GM12878 (cell line): Measurements from ENCODE around the gene POLRMT.

Experiments
- CEBPB ChIP-seq, 2 experiments: fragments of 150-350 bp in 1 of 2; IDR thresholded peaks; 2 replicates each; pipeline ENCODE4 v1.6.1; 2012 to 2014; ENCODE audit warnings: low read depth in 2 of 2, low read length in 2 of 2, borderline replicate concordance in 1 of 2, inconsistent platforms in 1 of 2
- CHD2 ChIP-seq: IDR thresholded peaks from 2 replicates; pipeline ENCODE4 v1.6.1; 2011; ENCODE audit warnings: low read depth, low read length, improper control_type of control experiment, borderline replicate concordance
- CTCF ChIP-seq, 3 experiments: IDR thresholded peaks in 2 of 3; conservative IDR thresholded peaks in 1 of 3; 2 replicates each; pipeline ENCODE4 v1.5.1; 2011; ENCODE audit warnings: low read depth in 3 of 3, low read length in 3 of 3, mild to moderate bottlenecking in 3 of 3, control low read depth in 2 of 3, moderate library complexity in 2 of 3, inconsistent platforms in 1 of 3, mixed read lengths in 1 of 3; ENCODE audit not compliant: control insufficient read depth in 2 of 3, insufficient read depth in 1 of 3; ENCODE audit errors: extremely low read depth in 1 of 3
- ELK1 ChIP-seq: IDR thresholded peaks from 2 replicates; pipeline ENCODE4 v1.6.1; 2012; ENCODE audit warnings: low read depth, low read length, improper control_type of control experiment
- MTA3 ChIP-seq: IDR thresholded peaks from 2 replicates; pipeline ENCODE4 v1.6.1; 2012; ENCODE audit warnings: low read length, inconsistent platforms, borderline replicate concordance
- MYC ChIP-seq: IDR thresholded peaks from 2 replicates; pipeline ENCODE4 v1.6.1; 2011; ENCODE audit warnings: mild to moderate bottlenecking, low read length, moderate library complexity, inconsistent platforms; ENCODE audit not compliant: insufficient read depth, insufficient replicate concordance, insufficient read length, severe bottlenecking
- POLR2A ChIP-seq: IDR thresholded peaks from 2 replicates; pipeline ENCODE4 v1.6.1; 2011; ENCODE audit warnings: low read depth, mild to moderate bottlenecking, low read length
- RBBP5 ChIP-seq: fragments of 200-600 bp; sonication (generic); conservative IDR thresholded peaks from 2 replicates; pipeline ENCODE4 v1.6.1; 2016
- SPI1 ChIP-seq: IDR thresholded peaks from 2 replicates; pipeline ENCODE4 v1.6.1; 2011; ENCODE audit warnings: low read depth, mild to moderate bottlenecking, low read length, moderate library complexity, borderline replicate concordance; ENCODE audit not compliant: insufficient read depth
- ZBTB33 ChIP-seq: fragments of 450-650 bp; IDR thresholded peaks from 2 replicates; pipeline ENCODE4 v1.6.1; 2017; ENCODE audit warnings: mild to moderate bottlenecking

- TF ChIP-seq RBBP5 (no peak), ELK1 (no peak), CTCF (IDR thresholded peaks at IDR 0.05 in 2 of 3, conservative IDR thresholded peaks at IDR 0.05 in 1 of 3; ENCODE audit: control insufficient read depth in 2 of 3, extremely low read depth in 1 of 3, insufficient read depth in 1 of 3, low read depth in 3 of 3, low read length in 3 of 3) (peak in 1 of 3 experiments; percentile 22; a peak in 1 of 6 replicates), MTA3 (no peak), ZBTB33 (no peak), SPI1 (no peak), POLR2A (no peak), CHD2 (no peak), CEBPB (IDR thresholded peaks at IDR 0.05; ENCODE audit: borderline replicate concordance in 1 of 2, low read depth in 2 of 2, low read length in 2 of 2) (no peak), MYC (no peak)
Measured at GRCh38 chr19:588741-589692, 44.3 kb downstream of the POLRMT start.
